MM.1S (cell line): ENCODE results near the gene CCNT2.
"Not testable (repeated sequence)": the region's sequence is repeated elsewhere in the genome, so short reads cannot be mapped to it uniquely, and the experiment has no call there.

Source experiments
- DNase-seq: peaks from one replicate; pipeline ENCODE4 v3.0.0-alpha.2; 2015
- H2AFZ ChIP-seq: fragments of 300-600 bp; sonication (generic); 2 replicates; pipeline ENCODE4 v1.6.0; 2016; ENCODE audit warnings: antibody characterized with exemption, low read length
- H3F3A ChIP-seq: fragments of 300-600 bp; sonication (generic); 2 replicates; pipeline ENCODE4 v1.6.1; 2016; ENCODE audit warnings: mild to moderate bottlenecking, antibody characterized with exemption, low read length, moderate library complexity, mixed read lengths; ENCODE audit not compliant: insufficient read depth
- H3K27ac ChIP-seq: fragments of 300-600 bp; sonication (generic); 2 replicates; pipeline ENCODE4 v1.5.1; 2016; ENCODE audit warnings: mild to moderate bottlenecking, low read length
- H3K27me3 ChIP-seq: fragments of 300-600 bp; sonication (generic); replicated peaks from 2 replicates; pipeline ENCODE4 v1.6.0; 2016; ENCODE audit warnings: low read length; ENCODE audit not compliant: insufficient read depth
- H3K36me3 ChIP-seq: fragments of 300-600 bp; sonication (generic); replicated peaks from 2 replicates; pipeline ENCODE4 v1.6.1; 2016; ENCODE audit warnings: mild to moderate bottlenecking, low read length, mixed read lengths; ENCODE audit not compliant: insufficient read depth
- H3K4me1 ChIP-seq: fragments of 300-600 bp; sonication (generic); 2 replicates; pipeline ENCODE4 v1.6.1; 2016; ENCODE audit warnings: low read length, mixed read lengths
- H3K4me2 ChIP-seq: fragments of 300-600 bp; sonication (generic); 2 replicates; pipeline ENCODE4 v1.6.0; 2016; ENCODE audit warnings: low read depth, low read length
- H3K4me3 ChIP-seq: fragments of 300-600 bp; sonication (generic); 2 replicates; pipeline ENCODE4 v1.5.1; 2016; ENCODE audit warnings: low read length, mixed read lengths
- H3K79me2 ChIP-seq: fragments of 300-600 bp; sonication (generic); 2 replicates; pipeline ENCODE4 v1.6.1; 2016; ENCODE audit warnings: mixed run types, low read length, mixed read lengths
- H3K9ac ChIP-seq: fragments of 300-600 bp; sonication (generic); 2 replicates; pipeline ENCODE4 v1.6.1; 2016; ENCODE audit warnings: low read length, mixed read lengths
- H3K9me2 ChIP-seq: fragments of 300-600 bp; sonication (generic); replicated peaks from 2 replicates; pipeline ENCODE4 v1.6.1; 2016; ENCODE audit warnings: mild to moderate bottlenecking, low read length, mixed read lengths; ENCODE audit not compliant: insufficient read depth
- H3K9me3 ChIP-seq: fragments of 300-600 bp; sonication (generic); replicated peaks from 2 replicates; pipeline ENCODE4 v1.6.1; 2016; ENCODE audit warnings: mild to moderate bottlenecking, low read length, mixed read lengths; ENCODE audit not compliant: insufficient read depth
- H4K20me1 ChIP-seq: fragments of 300-600 bp; sonication (generic); 2 replicates; pipeline ENCODE4 v1.6.1; 2016; ENCODE audit warnings: mild to moderate bottlenecking, low read length, moderate library complexity, mixed read lengths; ENCODE audit not compliant: insufficient read depth
- EZH2 ChIP-seq: fragments of 300-600 bp; sonication (generic); optimal IDR thresholded peaks from 2 replicates; pipeline ENCODE3; 2017; ENCODE audit warnings: low read depth, mild to moderate bottlenecking, antibody characterized with exemption, low read length, mixed read lengths
- EZH2phosphoT487 ChIP-seq: fragments of 300-600 bp; sonication (generic); IDR thresholded peaks from 2 replicates; pipeline ENCODE4 v1.6.1; 2018; ENCODE audit warnings: antibody characterized with exemption, low read length
- TF ChIP-seq, protein P1 (sequence below): fragments of 300-600 bp; sonication (generic); IDR thresholded peaks from 2 replicates; pipeline ENCODE4 v1.5.1; 2016; ENCODE audit warnings: antibody characterized with exemption, low read length, mixed read lengths

Gene CCNT2

DNA sequence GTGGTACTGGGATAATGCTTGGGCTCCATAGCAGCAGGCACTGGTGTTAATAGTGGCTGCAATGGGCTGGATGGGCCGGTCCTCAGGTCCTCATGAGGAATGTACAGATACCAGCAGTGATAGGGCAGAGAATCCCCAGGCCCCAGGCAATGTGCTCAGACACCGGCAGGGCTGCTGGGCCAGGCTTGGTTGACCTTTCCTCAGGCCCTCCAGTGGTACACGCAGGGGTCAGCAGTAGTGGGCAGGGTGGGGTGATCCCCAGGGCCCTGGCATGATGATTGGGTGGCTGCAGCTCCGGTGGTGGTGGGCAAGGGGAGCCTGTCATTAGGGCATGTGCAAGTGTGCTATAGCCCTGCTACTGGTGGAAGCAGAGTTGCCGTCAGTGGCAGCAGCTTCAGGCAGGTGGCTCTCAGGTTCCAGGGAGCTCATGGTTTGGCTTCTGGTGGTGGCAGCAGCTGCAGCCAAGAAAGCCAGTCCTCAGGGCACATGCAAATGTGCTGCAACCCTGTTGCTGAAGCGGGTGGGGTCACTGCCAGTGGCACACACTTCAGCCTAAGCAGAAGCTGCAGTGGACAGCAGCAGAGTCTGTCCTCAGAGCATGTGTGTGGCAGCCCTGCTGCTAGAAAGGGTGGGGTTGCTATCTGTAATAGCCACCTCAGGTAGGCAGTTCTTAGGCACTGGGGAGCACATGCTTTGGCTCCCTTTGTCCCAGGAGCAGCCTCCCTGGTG is 56.8 kb downstream of the CCNT2 start:
- Histone ChIP-seq H3K27me3 (peaks cover 25% of the 10 kb centered on the region), H3K4me1 (peaks cover 29% of the 10 kb centered on the region), H3K9ac (0 out of 2 replicates have a peak overlapping the region, but pooled peaks have one; percentile 4), H3K9me2 (no peaks in the 10 kb centered on the region), H3K4me3 (peak overlapping the region; percentile 15; the same call in 1 of the 2 replicates), H3K36me3 (no peaks in the 10 kb centered on the region), H3F3A (peaks cover 25% of the 10 kb centered on the region), H3K9me3 (peaks cover 7% of the 10 kb centered on the region; the same call in 1 of the 2 replicates), H3K27ac (peak overlapping the region; percentile 47; the same call in 1 of the 2 replicates), H3K79me2 (no peaks in the 10 kb centered on the region), H3K4me2 (peak overlapping the region; percentile 68), H2AFZ (peak overlapping the region; percentile 22; the same call in 1 of the 2 replicates), H4K20me1 (no peaks in the 10 kb centered on the region)
- peak; percentile 76 for DNase-seq
- TF ChIP-seq EZH2phosphoT487 (no peak), EZH2 (no peak)
- TF ChIP-seq, protein P1, sequence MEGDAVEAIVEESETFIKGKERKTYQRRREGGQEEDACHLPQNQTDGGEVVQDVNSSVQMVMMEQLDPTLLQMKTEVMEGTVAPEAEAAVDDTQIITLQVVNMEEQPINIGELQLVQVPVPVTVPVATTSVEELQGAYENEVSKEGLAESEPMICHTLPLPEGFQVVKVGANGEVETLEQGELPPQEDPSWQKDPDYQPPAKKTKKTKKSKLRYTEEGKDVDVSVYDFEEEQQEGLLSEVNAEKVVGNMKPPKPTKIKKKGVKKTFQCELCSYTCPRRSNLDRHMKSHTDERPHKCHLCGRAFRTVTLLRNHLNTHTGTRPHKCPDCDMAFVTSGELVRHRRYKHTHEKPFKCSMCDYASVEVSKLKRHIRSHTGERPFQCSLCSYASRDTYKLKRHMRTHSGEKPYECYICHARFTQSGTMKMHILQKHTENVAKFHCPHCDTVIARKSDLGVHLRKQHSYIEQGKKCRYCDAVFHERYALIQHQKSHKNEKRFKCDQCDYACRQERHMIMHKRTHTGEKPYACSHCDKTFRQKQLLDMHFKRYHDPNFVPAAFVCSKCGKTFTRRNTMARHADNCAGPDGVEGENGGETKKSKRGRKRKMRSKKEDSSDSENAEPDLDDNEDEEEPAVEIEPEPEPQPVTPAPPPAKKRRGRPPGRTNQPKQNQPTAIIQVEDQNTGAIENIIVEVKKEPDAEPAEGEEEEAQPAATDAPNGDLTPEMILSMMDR: no peak

DNA sequence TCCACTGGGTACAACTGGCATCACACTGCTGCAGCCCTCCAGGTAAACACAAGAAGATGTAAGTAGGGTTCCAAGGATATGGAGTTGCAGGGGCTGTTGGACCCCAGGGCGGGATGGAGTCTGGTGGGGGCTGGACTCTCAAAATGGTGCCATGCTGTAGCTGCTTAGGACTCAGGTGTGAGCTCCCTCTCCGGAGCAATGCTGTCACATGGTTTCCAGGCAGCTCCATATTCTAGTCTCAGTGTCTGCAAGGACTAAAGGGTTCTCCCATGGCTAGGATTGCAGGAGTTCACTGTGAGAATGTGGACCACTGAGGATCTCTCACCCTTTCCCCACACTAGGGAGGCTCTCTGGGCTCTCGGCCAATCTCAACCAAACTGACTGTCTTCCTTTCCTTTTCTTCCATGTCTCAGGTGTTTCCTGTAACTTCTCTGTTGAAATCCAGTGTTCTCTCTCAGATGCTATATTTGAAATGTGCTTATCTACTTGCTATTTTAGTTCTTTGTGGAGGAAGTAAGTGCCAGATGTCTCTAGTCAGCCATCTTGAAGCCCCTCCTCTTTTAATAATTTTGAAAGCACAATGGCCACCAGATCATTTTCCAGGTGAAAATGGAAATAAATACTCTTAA is 57.6 kb downstream of the CCNT2 start:
- H2AFZ ChIP-seq: peak overlapping the region; percentile 22; the same call in 1 of the 2 replicates
- H3K9me3 ChIP-seq: peaks cover 7% of the 10 kb centered on the region; the same call in 1 of the 2 replicates
- H4K20me1 ChIP-seq: no peaks in the 10 kb centered on the region
- peak overlapping the region; percentile 47; the same call in 1 of the 2 replicates for H3K27ac ChIP-seq
- peak overlapping the region; percentile 68 for H3K4me2 ChIP-seq
- peak; percentile 41 for DNase-seq
- H3K79me2 ChIP-seq: no peaks in the 10 kb centered on the region
- H3K27me3 ChIP-seq: peaks cover 20% of the 10 kb centered on the region
- peaks cover 25% of the 10 kb centered on the region for H3F3A ChIP-seq
- peak overlapping the region; percentile 15; the same call in 1 of the 2 replicates for H3K4me3 ChIP-seq
- TF ChIP-seq EZH2 (no peak), EZH2phosphoT487 (no peak)
- TF ChIP-seq, protein P1: no peak
- H3K36me3 ChIP-seq: no peaks in the 10 kb centered on the region
- H3K4me1 ChIP-seq: peaks cover 29% of the 10 kb centered on the region
- H3K9ac ChIP-seq: 0 out of 2 replicates have a peak overlapping the region, but pooled peaks have one; percentile 4
- H3K9me2 ChIP-seq: no peaks in the 10 kb centered on the region

DNA sequence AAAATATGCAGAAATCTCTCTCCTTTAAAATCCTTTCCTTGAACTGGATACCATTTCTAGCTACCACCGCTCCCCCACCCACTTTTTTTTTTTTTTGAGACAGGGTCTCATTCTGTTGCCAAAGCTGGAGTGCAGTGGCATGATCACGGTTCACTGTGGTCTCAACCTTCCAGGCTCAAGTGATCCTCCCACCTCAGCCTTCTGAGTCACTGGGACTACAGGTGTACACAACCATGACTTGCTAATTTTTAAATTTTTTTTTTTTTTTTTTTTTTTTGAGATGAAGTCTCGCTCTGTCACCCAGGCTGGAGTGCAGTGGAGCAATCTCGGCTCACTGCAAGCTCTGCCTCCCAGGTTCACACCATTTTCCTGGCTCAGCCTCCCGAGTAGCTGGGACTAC is 58.5 kb downstream of the CCNT2 start:
- not testable (repeated sequence) for H3K79me2 ChIP-seq, H3K4me3 ChIP-seq, H3K27ac ChIP-seq, H3K9me3 ChIP-seq, DNase-seq, H2AFZ ChIP-seq, H3K9ac ChIP-seq, H3K36me3 ChIP-seq, H4K20me1 ChIP-seq, H3K9me2 ChIP-seq
- peak overlapping the region; percentile 68; the same call in 1 of the 2 replicates for H3K4me2 ChIP-seq
- H3K27me3 ChIP-seq: peaks cover 13% of the 10 kb centered on the region; the same call in 1 of the 2 replicates
- peaks cover 25% of the 10 kb centered on the region for H3F3A ChIP-seq
- H3K4me1 ChIP-seq: peaks cover 29% of the 10 kb centered on the region
